ENCODE results near the gene LYRM9. TPM values are rescaled to one million over a fixed set of nuclear protein-coding genes. Genes with fewer than 3 reads are reported as not detected.

LYRM9 gene
- total and polyA plus RNA-seq, 10 of the 15 experiments (the other 5 are each of a cell fraction or from before 2014, with no cell fraction given) = 1.8 to 8.3 (median 4.6) TPM

DNA sequence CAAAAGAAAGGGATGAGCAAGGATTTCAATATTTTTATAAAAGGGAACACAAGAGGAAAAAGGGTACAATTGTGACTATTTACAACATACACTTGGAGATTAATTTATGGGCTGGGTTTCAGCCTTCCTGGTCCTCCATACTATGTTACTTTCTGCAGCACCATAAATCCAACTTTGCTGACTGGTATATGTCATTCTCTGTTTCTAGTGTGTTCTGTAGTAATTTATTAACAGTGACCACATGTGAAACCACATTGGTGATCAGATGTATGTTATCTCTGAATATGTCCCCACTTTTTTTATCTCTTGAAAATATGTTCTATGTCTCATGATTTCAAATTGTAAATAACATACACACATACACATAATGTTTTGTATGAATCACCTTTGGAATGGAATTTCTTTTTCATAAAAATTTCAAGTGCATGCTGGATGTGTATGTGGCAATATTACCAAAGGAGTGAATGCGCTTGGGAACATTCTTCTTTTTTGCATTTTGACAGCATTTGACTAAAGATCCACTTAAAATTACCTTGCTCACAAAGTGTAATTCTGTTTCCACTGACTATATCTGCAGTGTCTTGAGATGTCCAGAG lies 2.9 kb upstream of the LYRM9 start:
- Histone ChIP-seq H3K36me3 (ENCODE audit: control insufficient read depth in 2 of 2, insufficient read depth in 2 of 2, low read length in 1 of 2) (no peaks in the 10 kb centered on the region), H3K79me2 (ENCODE audit: control insufficient read depth, insufficient read depth, low read length) (0 out of 2 replicates have a peak, but pooled peaks cover 1% of the 10 kb centered on the region), H3K9ac (ENCODE audit: control insufficient read depth, insufficient read depth, low read length) (no peak overlapping the region), H3K4me1 (ENCODE audit: control insufficient read depth, insufficient read depth, low read length) (no peaks in the 10 kb centered on the region), H2AFZ (ENCODE audit: control insufficient read depth, low read depth, low read length) (no peak overlapping the region), H3K27ac (ENCODE audit: control insufficient read depth, insufficient read depth) (no peak overlapping the region), H3K4me2 (ENCODE audit: control insufficient read depth, insufficient read depth) (no peak overlapping the region), H4K20me1 (ENCODE audit: control insufficient read depth, insufficient read depth) (no peaks in the 10 kb centered on the region), H3K27me3 (replicated peaks in 1 of 2; ENCODE audit: control insufficient read depth in 2 of 2, insufficient read depth in 2 of 2, low read length in 1 of 2) (no peaks in the 10 kb centered on the region), H3K4me3 (no peak overlapping the region), H3K9me3 (replicated peaks; ENCODE audit: control insufficient read depth, insufficient read depth, low read length) (no peaks in the 10 kb centered on the region)
- DNase-seq (ENCODE audit: low read depth, low spot score) (no peak), FAIRE-seq (no peak), ATAC-seq (no peak)
- TF ChIP-seq ATF7 (IDR thresholded peaks at IDR 0.05; ENCODE audit: low read depth) = peak; percentile 48; the same call in 1 of the 2 replicates
- TF ChIP-seq FOS (IDR thresholded peaks at IDR 0.05; ENCODE audit: borderline replicate concordance, extremely low read depth, insufficient read length) = no peak
- SMC1A ChIA-PET (ENCODE audit: uncharacterized antibody, unreplicated experiment) = interaction anchor here (4.5 to 18.8 kb wide), 2 partner anchors 44 to 86 kb away, joined by 21 to 457 read pairs; no protein-coding TSS in a partner anchor
- intact Hi-C loops (cut with micrococcal nuclease; ENCODE audit: unreplicated experiment) (no loop called here), in situ Hi-C loops (cut with MboI) (no loop called here)
- CTCF ChIA-PET = interaction anchor here (4.9 to 5.9 kb wide), 2 partner anchors 14 to 89 kb away, joined by 75 to 151 read pairs; no protein-coding TSS in a partner anchor
- RAD21 ChIA-PET (ENCODE audit: unreplicated experiment) = interaction anchor here (1.4 kb wide), 1 partner anchor 37 kb away, joined by 3 read pairs; no protein-coding TSS in a partner anchor
- no TSS peak for BruUV-seq (replicated peaks)
- POLR2A ChIA-PET = no interaction called here
- 88% methylated on average over 1 of the region's 1 CpG for WGBS (ENCODE audit: insufficient coverage, insufficient replicate concordance, low lambda C conversion rate, missing lambda C conversion rate)

DNA sequence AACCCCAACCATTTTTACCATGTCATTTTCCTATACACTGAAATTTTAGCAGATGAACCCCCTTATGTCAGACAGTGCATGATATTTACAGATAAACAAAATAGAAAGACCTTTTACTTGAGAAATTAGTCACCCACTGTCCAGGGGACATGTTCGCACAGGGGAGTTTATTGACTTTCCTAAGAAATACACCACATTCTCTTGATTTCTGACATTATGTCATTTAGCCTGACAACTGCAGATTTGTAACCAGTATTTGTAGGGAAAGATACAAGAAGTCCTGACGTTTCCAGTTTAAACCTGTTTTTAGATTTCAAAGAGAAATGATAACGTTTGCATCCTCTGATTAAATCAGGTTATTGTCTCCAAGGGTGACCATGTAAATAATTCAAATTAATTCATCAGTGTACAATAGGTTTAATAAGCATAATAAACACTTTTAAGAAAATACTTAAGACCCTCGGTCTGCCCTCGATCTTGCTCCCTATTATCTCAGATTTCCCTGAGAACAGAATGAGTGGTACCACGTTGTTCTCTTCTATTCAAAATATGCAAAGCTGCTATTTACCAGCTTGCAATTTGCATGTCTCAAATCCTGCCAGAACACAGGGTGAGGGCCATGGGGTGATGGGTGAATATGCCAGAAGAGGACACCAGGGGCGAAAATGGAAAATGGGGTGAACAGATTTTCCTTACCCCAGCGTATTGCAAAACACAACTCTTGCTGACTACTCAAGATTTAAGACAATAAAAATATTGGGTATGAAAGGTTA lies 2.1 kb upstream of the LYRM9 start:
- FAIRE-seq (no peak), ATAC-seq (no peak), DNase-seq (ENCODE audit: low read depth, low spot score) (no peak)
- Histone ChIP-seq H2AFZ (ENCODE audit: control insufficient read depth, low read depth, low read length) (no peak overlapping the region), H3K4me1 (ENCODE audit: control insufficient read depth, insufficient read depth, low read length) (no peaks in the 10 kb centered on the region), H3K79me2 (ENCODE audit: control insufficient read depth, insufficient read depth, low read length) (0 out of 2 replicates have a peak, but pooled peaks cover 1% of the 10 kb centered on the region), H3K27ac (ENCODE audit: control insufficient read depth, insufficient read depth) (no peak overlapping the region), H3K36me3 (ENCODE audit: control insufficient read depth in 2 of 2, insufficient read depth in 2 of 2, low read length in 1 of 2) (no peaks in the 10 kb centered on the region), H3K9ac (ENCODE audit: control insufficient read depth, insufficient read depth, low read length) (no peak overlapping the region), H3K9me3 (replicated peaks; ENCODE audit: control insufficient read depth, insufficient read depth, low read length) (no peaks in the 10 kb centered on the region), H4K20me1 (ENCODE audit: control insufficient read depth, insufficient read depth) (no peaks in the 10 kb centered on the region), H3K4me2 (ENCODE audit: control insufficient read depth, insufficient read depth) (no peak overlapping the region), H3K27me3 (replicated peaks in 1 of 2; ENCODE audit: control insufficient read depth in 2 of 2, insufficient read depth in 2 of 2, low read length in 1 of 2) (no peaks in the 10 kb centered on the region), H3K4me3 (no peak overlapping the region)
- WGBS (ENCODE audit: insufficient coverage, insufficient replicate concordance, low lambda C conversion rate, missing lambda C conversion rate) = 19% methylated on average over 8 of the region's 8 CpGs
- ChIA-PET CTCF (interaction anchor here (0.6 to 5.9 kb wide), 11 partner anchors 14 to 402 kb away, joined by 3 to 151 read pairs (median 6); no protein-coding TSS in a partner anchor), POLR2A (interaction anchor here (1.4 to 3.0 kb wide), 3 partner anchors 10 to 89 kb away, joined by 3 to 22 read pairs (median 5); no protein-coding TSS in a partner anchor), SMC1A (ENCODE audit: uncharacterized antibody, unreplicated experiment) (interaction anchor here (1.5 to 18.8 kb wide), 6 partner anchors 11 to 135 kb away, joined by 7 to 457 read pairs (median 18); no protein-coding TSS in a partner anchor), RAD21 (ENCODE audit: unreplicated experiment) (interaction anchor here (0.6 to 7.7 kb wide), 5 partner anchors 37 to 203 kb away, joined by 3 to 158 read pairs (median 6); no protein-coding TSS in a partner anchor)
- intact Hi-C loops (cut with micrococcal nuclease; ENCODE audit: unreplicated experiment) = no loop called here
- in situ Hi-C loops (cut with MboI) = no loop called here
- TF ChIP-seq KDM1A (IDR thresholded peaks at IDR 0.05; ENCODE audit: borderline replicate concordance) (no peak), CBX3 (IDR thresholded peaks at IDR 0.05; ENCODE audit: borderline replicate concordance, low read depth) (no peak), ESRRA (IDR thresholded peaks at IDR 0.05; ENCODE audit: low read length) (no peak), CEBPB (IDR thresholded peaks at IDR 0.05; ENCODE audit: borderline replicate concordance in 1 of 2, low read depth in 2 of 2, low read length in 2 of 2) (no peak), MTA3 (IDR thresholded peaks at IDR 0.05; ENCODE audit: borderline replicate concordance, low read length) (no peak), BMI1 (IDR thresholded peaks at IDR 0.05; ENCODE audit: borderline replicate concordance) (no peak)
- no TSS peak for BruUV-seq (replicated peaks)

Data from GM12878 (cell line).